Fibroblast of lung (primary cell): Measurements from ENCODE around the gene GRIK4.

Experiments
- CTCF ChIP-seq, 2 donors: IDR thresholded peaks in 1 of 2; conservative IDR thresholded peaks in 1 of 2; 1 replicate in 1 of 2; 2 replicates in 1 of 2; pipeline ENCODE4 v1.5.1; 2011 to 2012; ENCODE audit warnings: low read length in 2 of 2, control low read depth in 1 of 2, inconsistent platforms in 1 of 2, low read depth in 1 of 2, mild to moderate bottlenecking in 1 of 2
- EZH2 ChIP-seq: IDR thresholded peaks from 2 replicates; pipeline ENCODE4 v1.5.1; 2012; ENCODE audit warnings: low read length, control low read depth, mild to moderate bottlenecking; ENCODE audit errors: missing control alignments

- TF ChIP-seq CTCF (conservative IDR thresholded peaks at IDR 0.05 in 1 of 2, IDR thresholded peaks at IDR 0.05 in 1 of 2; ENCODE audit: low read depth in 1 of 2, low read length in 2 of 2) (no peak), EZH2 (no peak)
Measured at GRCh38 chr11:120835601-120836228, 324.2 kb downstream of the GRIK4 start.
